Activated naive CD4-positive, alpha-beta T cell treated with anti-CD3 and anti-CD28 coated beads, Interleukin-2, amount 10 ng/mL, durations not matched to agents 7 days and 5 days (primary cell): ENCODE measurements around the gene PER3.
A peak's percentile ranks its signal among the peaks of the same experiment; 100 is the strongest.

Experiments
- CTCF ChIA-PET: fragments of 350-600 bp; sonication (Branson Sonifier 250); formaldehyde crosslinking; loops from one replicate; lab custom pipeline; 2021; ENCODE audit warnings: antibody characterized with exemption; lab: Charles Lee
- DNase-seq: peaks from one replicate; pipeline ENCODE4 v3.0.0-alpha.2; 2020
- H3K27ac Mint-ChIP-seq: one replicate; pipeline ENCODE4 v1.8.0; 2021; ENCODE audit warnings: mild to moderate bottlenecking, moderate library complexity, mixed read lengths
- H3K27me3 Mint-ChIP-seq: one replicate; pipeline ENCODE4 v1.8.0; 2021; ENCODE audit warnings: mild to moderate bottlenecking, mixed read lengths
- H3K36me3 Mint-ChIP-seq: one replicate; pipeline ENCODE4 v1.8.0; 2021; ENCODE audit warnings: mixed read lengths
- H3K4me1 Mint-ChIP-seq: one replicate; pipeline ENCODE4 v1.8.0; 2021; ENCODE audit warnings: mixed read lengths
- H3K4me3 Mint-ChIP-seq: one replicate; pipeline ENCODE4 v1.8.0; 2021; ENCODE audit warnings: mild to moderate bottlenecking, moderate library complexity, mixed read lengths
- H3K9me3 Mint-ChIP-seq: one replicate; pipeline ENCODE4 v1.8.0; 2021; ENCODE audit warnings: mixed read lengths

Gene PER3

DNA sequence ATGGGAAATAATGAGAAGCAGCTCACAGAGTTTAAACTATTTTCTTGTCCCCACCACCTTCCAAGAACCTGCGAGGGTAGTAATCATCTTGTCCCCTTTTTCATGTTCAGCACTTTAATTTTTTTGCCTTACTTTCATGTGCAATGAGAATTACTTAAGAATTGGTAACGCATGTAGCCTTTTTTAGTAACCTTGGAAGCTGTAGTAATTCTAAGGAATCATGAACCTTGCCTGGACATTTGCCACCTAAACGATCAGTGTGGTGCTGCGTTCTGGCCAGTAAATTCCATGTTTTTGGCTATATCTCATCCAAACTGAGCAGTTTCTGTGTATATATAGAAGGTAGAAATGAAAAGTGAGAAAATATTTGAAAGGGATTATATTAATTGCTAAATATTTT lies 16.9 kb upstream of the PER3 start:
- DNase-seq, result no peak
- Mint-ChIP-seq H3K27me3 (peaks cover 38% of the 10 kb centered on the region), H3K4me1 (peaks cover 10% of the 10 kb centered on the region), H3K36me3 (peaks cover 4% of the 10 kb centered on the region), H3K27ac (no peak overlapping the region), H3K9me3 (no peaks in the 10 kb centered on the region), H3K4me3 (no peak overlapping the region)
- CTCF ChIA-PET, result interaction anchor here (2.1 kb wide), 1 partner anchor 15 kb away, joined by 7 read pairs; no protein-coding TSS in a partner anchor

DNA sequence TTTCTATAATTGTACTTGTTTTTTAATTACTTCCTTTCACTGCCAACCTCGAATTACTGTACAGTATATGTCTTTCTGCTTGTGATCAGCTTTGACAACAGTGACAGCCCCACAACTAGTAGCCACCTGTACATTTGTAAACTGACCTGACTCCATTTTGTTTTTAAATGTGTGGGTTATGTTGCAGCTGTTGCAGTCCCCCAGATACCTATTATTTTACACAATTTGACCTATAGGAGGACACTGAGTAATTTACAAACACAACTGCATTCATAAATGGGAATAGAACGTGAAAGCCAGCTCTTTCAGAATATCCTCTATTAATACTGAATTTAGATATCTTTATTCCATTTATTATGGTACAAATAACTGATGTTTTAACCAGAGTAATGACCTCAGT lies 15.5 kb upstream of the PER3 start:
- CTCF ChIA-PET, result interaction anchor here (0.7 to 2.3 kb wide), 4 partner anchors 16 to 246 kb away, joined by 3 to 15 read pairs (median 3); no protein-coding TSS in a partner anchor
- peaks cover 38% of the 10 kb centered on the region for H3K27me3 Mint-ChIP-seq
- H3K9me3 Mint-ChIP-seq, result no peaks in the 10 kb centered on the region
- H3K4me3 Mint-ChIP-seq, result no peak overlapping the region
- DNase-seq, result no peak
- no peak overlapping the region for H3K27ac Mint-ChIP-seq
- H3K36me3 Mint-ChIP-seq, result peaks cover 14% of the 10 kb centered on the region
- peaks cover 24% of the 10 kb centered on the region for H3K4me1 Mint-ChIP-seq

DNA sequence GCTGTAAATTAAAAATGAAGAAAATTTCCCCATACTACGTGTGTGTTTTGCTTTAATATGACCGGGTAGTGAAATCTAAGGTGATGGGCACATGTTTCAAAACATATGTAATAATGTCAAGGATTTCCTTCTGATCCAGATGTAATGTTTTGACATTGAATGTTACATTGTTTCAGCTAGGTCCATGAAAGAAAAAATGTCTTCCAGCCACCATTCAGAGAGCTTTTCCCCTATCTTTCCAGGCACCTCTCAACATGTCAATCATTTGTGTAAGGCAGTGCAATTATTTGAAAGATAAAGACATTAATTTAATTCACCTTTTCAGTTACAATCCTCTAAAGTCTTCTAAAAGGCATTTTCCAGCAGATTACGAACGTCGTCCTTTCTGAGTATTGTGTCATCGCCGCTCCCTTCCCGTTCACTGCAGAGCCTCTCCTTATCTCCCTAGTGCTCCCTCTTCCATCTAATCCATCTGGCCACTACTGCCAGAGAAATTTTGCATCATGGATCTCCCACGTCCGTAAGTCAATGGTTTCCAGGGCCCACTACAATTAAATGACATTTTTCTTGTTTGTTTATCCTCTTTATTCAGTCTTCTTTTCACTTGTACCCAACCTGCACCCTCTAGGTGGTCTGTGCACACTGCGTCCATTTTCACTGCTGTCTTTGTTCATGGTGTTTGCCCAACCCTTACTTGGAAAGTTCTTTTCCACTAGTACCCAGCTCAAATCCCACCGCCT lies 14.2 kb upstream of the PER3 start:
- CTCF ChIA-PET, result interaction anchor here (1.2 to 2.3 kb wide), 2 partner anchors 17 to 134 kb away, joined by 3 to 15 read pairs; no protein-coding TSS in a partner anchor
- H3K4me1 Mint-ChIP-seq, result peaks cover 29% of the 10 kb centered on the region
- no peak for DNase-seq
- H3K27ac Mint-ChIP-seq, result no peak overlapping the region
- H3K9me3 Mint-ChIP-seq, result no peaks in the 10 kb centered on the region
- H3K27me3 Mint-ChIP-seq, result peaks cover 38% of the 10 kb centered on the region
- H3K4me3 Mint-ChIP-seq, result peak overlapping the region; percentile 8
- H3K36me3 Mint-ChIP-seq, result peaks cover 21% of the 10 kb centered on the region

DNA sequence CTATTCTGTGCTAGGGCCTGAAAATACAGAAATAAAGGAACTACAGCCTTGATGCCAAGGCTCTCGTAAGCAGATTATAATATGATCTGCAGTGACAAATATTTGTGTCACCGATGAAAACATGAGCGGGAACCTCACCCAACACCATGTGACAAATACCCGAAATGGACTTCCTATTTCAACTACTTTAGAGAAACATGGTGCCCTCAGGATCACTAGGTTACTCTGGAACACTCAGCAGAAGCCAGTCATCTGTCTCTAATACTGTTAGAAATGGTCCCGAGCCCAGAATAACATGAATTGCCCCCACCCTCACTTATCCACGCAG lies 13.5 kb upstream of the PER3 start:
- H3K36me3 Mint-ChIP-seq, result peaks cover 23% of the 10 kb centered on the region
- CTCF ChIA-PET, result interaction anchor here (1.7 kb wide), 1 partner anchor 17 kb away, joined by 9 read pairs; no protein-coding TSS in a partner anchor
- H3K27ac Mint-ChIP-seq, result peak overlapping the region; percentile 63
- peak overlapping the region; percentile 80 for H3K4me3 Mint-ChIP-seq
- no peak for DNase-seq
- H3K9me3 Mint-ChIP-seq, result no peaks in the 10 kb centered on the region
- peaks cover 35% of the 10 kb centered on the region for H3K27me3 Mint-ChIP-seq
- H3K4me1 Mint-ChIP-seq, result peaks cover 29% of the 10 kb centered on the region

DNA sequence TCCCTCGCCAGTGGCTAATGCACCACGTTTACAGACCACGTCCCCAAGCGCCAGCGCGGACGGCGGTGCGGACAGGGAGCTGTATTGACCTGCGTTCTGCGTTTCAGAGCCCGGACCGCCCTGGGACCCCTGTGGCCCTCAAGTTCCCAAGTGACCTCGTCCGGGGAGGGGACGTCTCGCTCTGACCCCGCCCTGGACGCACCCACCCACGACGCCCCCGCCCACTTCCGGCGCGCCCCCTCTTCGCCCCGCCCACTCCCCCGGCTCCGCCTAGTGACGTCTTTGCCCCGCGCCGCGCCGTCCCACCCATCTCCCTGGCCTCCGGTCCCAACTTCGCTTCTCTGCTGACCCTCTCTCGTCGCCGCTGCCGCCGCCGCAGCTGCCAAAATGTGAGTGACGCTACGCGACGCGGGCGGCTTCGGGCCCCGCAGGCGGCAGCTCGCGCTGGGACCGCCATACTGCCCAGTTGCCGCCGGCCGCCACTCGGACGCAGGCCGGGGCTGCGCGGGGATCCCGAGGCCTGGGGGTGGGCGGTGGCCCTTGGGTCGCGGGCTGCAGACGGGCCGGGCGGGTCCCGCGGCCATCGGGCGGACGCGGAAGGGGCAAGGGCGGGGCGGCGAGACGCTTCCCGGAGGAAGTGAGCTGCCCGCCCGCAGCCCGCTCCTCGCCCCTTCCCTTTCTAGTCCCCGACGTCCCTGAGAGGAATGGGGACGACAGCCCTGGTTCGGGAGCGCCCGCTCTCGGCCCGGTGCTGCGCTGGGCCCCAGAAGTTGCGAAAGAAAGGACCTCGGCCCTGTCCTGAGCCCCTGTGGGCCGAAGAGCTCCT lies 12.9 kb upstream of the PER3 start, which contains the start of gene VAMP3:
VAMP3 (plus strand) TSS at position 300 of the 826 bp plus-strand sequence; CDS start at position 388, 88 bp downstream.
- Mint-ChIP-seq H3K4me1 (peaks cover 29% of the 10 kb centered on the region), H3K27me3 (peaks cover 33% of the 10 kb centered on the region), H3K27ac (peak within 1 kb of the TSS; percentile 83), H3K36me3 (peaks cover 23% of the 10 kb centered on the region), H3K9me3 (no peaks in the 10 kb centered on the region), H3K4me3 (peak within 1 kb of the TSS; percentile 80)
- CTCF ChIA-PET, result interaction anchor here (1.7 kb wide), 1 partner anchor 18 kb away, joined by 9 read pairs; no protein-coding TSS in a partner anchor
- peak; percentile 89 for DNase-seq

DNA sequence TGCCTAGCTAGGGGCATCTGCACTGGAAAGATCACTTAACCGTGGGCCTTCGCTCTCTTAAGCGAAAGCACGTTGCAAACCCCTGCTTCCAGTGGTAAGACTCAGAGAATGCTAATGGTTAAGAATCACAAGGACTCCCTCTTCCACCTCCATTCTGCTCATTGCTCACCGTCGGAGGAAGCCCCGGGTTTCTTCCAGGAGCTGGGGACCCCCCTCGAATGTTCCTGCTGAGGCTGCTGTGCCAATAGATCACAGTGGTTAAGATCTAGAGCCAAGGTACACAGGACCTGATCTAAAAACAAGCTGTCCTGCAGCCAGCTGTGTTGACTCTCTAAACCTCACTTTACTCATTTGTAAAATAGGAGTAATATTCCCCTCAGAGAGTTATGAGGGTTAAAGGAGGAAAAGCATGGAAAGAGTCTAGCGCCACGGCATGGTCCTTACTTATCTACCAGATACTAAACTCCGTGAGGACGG lies 12.2 kb upstream of the PER3 start:
- Mint-ChIP-seq H3K4me3 (peak overlapping the region; percentile 79), H3K4me1 (peaks cover 29% of the 10 kb centered on the region), H3K9me3 (no peaks in the 10 kb centered on the region), H3K27ac (peak overlapping the region; percentile 82), H3K27me3 (peaks cover 31% of the 10 kb centered on the region), H3K36me3 (peaks cover 29% of the 10 kb centered on the region)
- DNase-seq, result no peak
- CTCF ChIA-PET, result interaction anchor here (1.7 kb wide), 1 partner anchor 19 kb away, joined by 9 read pairs; no protein-coding TSS in a partner anchor

DNA sequence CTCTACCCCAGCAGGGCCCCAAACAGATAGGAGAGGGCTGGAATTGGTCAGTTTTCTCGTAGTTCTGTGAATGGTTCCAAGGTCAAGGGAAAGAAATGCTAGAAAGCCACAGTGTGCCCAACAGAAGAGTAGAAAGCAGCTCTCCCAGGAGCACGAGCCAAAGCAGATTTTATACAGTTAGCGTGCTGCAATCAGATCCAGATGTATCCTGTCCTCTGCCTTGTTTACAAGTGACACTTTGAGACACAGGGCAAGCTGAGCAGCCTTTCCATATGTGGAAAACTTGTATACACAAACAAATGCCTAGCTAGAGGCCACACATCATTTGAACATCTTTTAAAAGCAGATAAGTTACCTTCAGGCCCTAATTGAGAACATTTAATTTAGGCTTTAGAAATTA lies 6.5 kb upstream of the PER3 start:
- Mint-ChIP-seq H3K27ac (no peak overlapping the region), H3K27me3 (no peaks in the 10 kb centered on the region), H3K36me3 (peaks cover 49% of the 10 kb centered on the region), H3K9me3 (no peaks in the 10 kb centered on the region), H3K4me3 (no peak overlapping the region), H3K4me1 (peaks cover 35% of the 10 kb centered on the region)
- CTCF ChIA-PET, result no interaction called here
- DNase-seq, result no peak

DNA sequence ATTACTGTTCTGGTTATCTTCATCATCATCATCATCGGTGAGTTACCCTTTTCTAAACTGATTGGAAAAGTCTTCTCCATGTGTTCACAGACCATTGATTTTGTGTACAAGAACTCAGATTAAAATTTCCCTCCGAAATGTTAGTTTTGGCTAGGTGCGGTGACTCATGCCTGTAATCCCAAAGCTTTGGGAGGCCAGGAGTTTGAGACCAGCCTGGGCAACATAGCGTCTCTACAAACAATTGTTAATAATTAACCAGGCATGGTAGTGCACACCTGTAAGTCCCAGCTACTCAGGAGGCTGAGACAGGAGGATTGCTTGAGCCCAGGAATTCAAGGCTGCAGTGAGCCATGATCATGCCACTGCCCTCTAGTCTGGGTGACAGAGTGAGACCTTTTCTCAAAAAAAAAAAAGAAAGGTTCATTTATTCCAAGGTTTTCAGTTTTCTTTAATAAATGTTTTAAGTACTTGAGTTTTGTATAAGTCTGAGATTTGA lies 5.9 kb upstream of the PER3 start:
- Mint-ChIP-seq H3K4me3 (no peak overlapping the region), H3K4me1 (peaks cover 35% of the 10 kb centered on the region), H3K27me3 (no peaks in the 10 kb centered on the region), H3K36me3 (peaks cover 45% of the 10 kb centered on the region), H3K9me3 (no peaks in the 10 kb centered on the region), H3K27ac (no peak overlapping the region)
- CTCF ChIA-PET, result no interaction called here
- DNase-seq, result no peak

DNA sequence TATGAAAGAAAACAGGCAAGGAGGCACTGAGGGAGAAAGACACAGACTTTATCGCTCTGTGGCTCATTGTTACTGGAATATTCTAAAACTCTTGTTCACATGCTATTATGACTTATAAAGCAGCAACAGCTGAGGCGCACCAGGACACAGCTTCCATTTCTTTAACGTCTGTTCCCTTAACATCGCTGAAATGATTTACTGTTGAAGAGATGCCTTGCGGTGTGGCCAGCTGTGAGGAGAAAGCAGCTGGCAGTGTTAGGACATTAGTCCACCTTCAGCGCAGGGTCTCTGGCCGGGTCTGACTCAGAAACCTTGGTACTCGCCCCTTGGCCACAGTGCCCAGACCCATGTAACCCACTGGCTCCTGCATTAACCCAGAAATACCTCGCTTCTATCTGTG lies 3.1 kb upstream of the PER3 start:
- Mint-ChIP-seq H3K9me3 (no peaks in the 10 kb centered on the region), H3K4me3 (no peak overlapping the region), H3K27me3 (peaks cover 8% of the 10 kb centered on the region), H3K36me3 (peaks cover 32% of the 10 kb centered on the region), H3K4me1 (peaks cover 29% of the 10 kb centered on the region), H3K27ac (no peak overlapping the region)
- no peak for DNase-seq
- CTCF ChIA-PET, result no interaction called here

DNA sequence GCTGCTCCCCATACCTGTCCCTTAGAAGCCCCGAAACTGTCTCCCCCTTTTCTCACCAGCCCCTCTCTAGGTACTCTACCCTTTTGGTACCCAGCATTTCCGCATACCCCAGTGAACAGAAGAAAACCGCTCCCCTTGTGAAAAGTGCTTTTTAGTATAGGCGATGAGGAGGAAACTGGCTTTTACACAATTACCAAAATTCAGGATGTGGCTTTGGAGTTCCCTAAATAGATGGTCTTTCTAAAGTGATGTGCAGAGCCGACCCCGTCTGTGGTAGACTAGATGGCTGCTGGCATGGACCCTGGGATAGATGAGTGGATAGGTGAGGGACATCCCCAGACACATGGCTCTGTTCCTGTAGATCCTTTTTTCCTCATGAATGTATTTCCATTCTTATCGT lies 2.6 kb upstream of the PER3 start:
- CTCF ChIA-PET, result no interaction called here
- Mint-ChIP-seq H3K36me3 (peaks cover 29% of the 10 kb centered on the region), H3K27me3 (peaks cover 8% of the 10 kb centered on the region), H3K4me3 (peak overlapping the region; percentile 64), H3K9me3 (no peaks in the 10 kb centered on the region), H3K27ac (no peak overlapping the region), H3K4me1 (peaks cover 29% of the 10 kb centered on the region)
- DNase-seq, result no peak

DNA sequence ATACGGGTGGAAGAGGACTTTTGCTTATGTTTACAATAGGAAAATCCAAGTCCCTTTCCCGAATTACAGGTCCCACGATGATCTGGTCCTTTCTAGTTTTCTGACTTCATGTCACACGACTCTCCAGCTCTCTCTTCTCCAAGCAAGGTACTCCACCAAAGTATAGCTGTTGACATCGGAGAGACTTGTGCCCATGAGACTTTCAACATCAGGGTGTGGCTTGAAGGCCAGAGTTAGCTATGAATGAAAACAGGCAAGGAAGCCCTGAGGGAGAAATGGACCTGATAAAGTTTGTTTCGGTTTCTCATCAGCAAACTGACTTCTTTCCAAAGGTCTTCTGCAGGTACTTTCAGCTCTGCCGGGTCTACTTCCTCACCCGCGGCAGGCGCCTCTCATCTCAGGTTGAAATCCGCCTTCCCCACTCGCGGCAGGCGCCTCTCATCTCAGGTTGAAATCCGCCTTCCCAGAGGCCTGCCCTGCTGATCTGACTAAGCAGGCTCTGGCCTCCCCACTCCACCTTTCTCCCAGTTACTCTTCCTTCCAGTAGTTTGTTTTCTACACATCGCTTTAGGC lies 2.1 kb upstream of the PER3 start:
- peak; percentile 52 for DNase-seq
- Mint-ChIP-seq H3K36me3 (peaks cover 24% of the 10 kb centered on the region), H3K4me1 (peaks cover 29% of the 10 kb centered on the region), H3K27me3 (peaks cover 8% of the 10 kb centered on the region), H3K27ac (peak overlapping the region; percentile 81), H3K4me3 (peak overlapping the region; percentile 64), H3K9me3 (no peaks in the 10 kb centered on the region)
- CTCF ChIA-PET, result no interaction called here

DNA sequence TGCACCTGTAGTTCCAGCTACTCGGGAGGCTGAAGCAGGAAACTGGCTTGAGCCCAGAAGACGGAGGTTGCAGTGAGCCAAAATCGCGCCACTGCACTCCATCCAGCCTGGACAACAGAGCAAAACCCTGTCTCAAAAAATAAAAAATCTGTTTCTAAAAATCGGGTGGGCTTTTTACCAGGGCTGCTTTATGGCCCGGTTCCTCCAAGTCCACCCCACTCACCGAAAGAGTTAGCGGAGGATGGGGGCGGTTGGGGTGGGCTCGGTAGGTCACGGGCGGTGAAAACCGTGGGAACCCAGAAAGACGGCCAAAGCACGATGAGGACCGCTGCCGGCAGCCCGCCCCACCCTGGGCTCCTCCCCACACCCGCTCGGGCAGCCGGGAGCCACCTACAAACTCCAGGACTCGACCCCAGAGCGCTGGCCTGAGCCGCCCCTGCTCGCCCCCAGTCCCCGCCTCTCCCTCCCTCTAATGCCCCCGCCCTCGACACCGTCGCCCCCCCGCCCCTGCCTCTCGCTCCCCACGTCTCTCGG lies 846 bp upstream of the PER3 start:
- Mint-ChIP-seq H3K27me3 (peaks cover 8% of the 10 kb centered on the region), H3K4me1 (peaks cover 29% of the 10 kb centered on the region), H3K9me3 (no peaks in the 10 kb centered on the region), H3K27ac (no peak overlapping the region), H3K36me3 (peaks cover 15% of the 10 kb centered on the region), H3K4me3 (peak overlapping the region; percentile 64)
- CTCF ChIA-PET, result no interaction called here
- no peak for DNase-seq

DNA sequence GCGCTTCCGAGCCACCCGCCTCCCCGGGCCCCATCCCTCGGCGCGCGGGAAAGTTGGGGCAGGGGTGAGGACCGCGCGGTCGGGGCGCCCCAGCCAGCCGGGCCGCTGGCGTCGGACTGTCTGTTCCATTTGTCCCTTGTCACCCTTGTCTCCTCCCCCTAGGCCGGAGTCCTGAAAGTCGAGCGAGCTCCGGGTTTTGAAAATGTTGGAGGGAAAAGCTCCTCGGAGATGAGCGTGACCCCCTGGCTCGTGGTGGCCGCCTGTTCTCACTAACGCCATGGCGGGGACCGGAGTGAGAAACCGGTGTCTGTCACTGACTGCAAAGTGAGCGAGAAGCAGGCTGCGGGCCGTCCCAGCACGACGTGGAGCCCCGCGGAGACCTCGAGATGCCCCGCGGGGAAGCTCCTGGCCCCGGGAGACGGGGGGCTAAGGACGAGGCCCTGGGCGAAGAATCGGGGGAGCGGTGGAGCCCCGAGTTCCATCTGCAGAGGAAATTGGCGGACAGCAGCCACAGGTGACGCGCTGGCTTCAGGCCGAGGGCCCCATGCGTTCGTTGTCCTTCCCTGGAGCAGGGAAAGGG lies 491 bp downstream of the PER3 start:
- CTCF ChIA-PET, result interaction anchor here (1.2 kb wide), 1 partner anchor 116 kb away, joined by 3 read pairs; no protein-coding TSS in a partner anchor
- H3K4me3 Mint-ChIP-seq, result peak overlapping the region; percentile 31
- peaks cover 3% of the 10 kb centered on the region for H3K9me3 Mint-ChIP-seq
- no peak for DNase-seq
- peaks cover 7% of the 10 kb centered on the region for H3K36me3 Mint-ChIP-seq
- peaks cover 29% of the 10 kb centered on the region for H3K4me1 Mint-ChIP-seq
- peaks cover 8% of the 10 kb centered on the region for H3K27me3 Mint-ChIP-seq
- H3K27ac Mint-ChIP-seq, result peak overlapping the region; percentile 68
